ENCODE measurements around the gene FUCA1. TPM values are rescaled to one million over a fixed set of nuclear protein-coding genes. Genes with fewer than 3 reads are reported as not detected.

Gene FUCA1
- 10 to 100 TPM; 13.8 to 27.9 TPM for total RNA-seq
- long read RNA-seq, donor 1, transcript FUCA1-201 (8 exons, 2,047 nt), result major isoform, 18 of 21 reads
- long read RNA-seq, donor 1, partial matches to known transcripts, result 3 of 21 reads
- long read RNA-seq, donor 1, other reads (novel, unspliced or antisense), result 0 of 21 reads
- long read RNA-seq, donor 2, transcript FUCA1-201 (8 exons, 2,047 nt), result major isoform, 70 of 77 reads
- long read RNA-seq, donor 2, partial matches to known transcripts, result 3 of 77 reads
- long read RNA-seq, donor 2, other reads (novel, unspliced or antisense), result 4 of 77 reads

DNA sequence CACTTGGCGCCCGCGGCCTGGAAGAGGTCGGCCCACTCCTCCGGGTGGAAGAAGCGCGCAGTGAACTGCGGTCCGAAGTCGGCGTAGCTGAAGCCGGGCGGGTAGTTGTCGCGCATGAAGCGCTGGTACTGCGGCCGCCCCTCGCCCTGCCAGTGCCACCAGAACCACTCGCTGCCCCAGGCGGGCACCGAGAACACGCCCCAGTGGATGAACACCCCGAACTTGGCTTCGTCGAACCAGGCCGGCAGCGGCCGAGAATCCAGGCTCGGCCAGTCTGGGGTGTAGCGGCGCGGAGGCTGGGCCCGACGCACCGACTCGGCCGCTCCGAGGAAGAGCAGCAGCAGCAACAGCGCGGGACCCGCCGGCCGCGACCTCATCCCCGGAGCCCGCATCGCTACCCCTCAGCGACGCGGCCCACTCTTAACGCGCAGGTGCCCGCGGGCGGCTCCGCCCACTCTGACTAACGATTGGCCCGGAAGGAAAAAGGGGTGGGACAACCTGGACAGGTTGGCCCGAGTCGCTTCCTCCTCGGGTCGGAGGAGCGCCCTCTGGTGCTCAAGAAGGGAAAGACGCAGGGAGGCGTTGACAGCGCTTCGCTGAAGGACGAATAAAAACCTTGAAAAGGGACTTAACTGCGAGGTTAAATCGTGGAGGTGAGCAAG lies at the start of gene FUCA1:
Gene FUCA1, minus strand, starts transcription at position 396 of the 662 bp plus-strand sequence. Its CDS starts 4 bp downstream, at position 392.
- intact Hi-C loops (cut with DNase I), result no loop called here
- DNase-seq (ENCODE audit: low spot score), result peak; percentile 96

DNA sequence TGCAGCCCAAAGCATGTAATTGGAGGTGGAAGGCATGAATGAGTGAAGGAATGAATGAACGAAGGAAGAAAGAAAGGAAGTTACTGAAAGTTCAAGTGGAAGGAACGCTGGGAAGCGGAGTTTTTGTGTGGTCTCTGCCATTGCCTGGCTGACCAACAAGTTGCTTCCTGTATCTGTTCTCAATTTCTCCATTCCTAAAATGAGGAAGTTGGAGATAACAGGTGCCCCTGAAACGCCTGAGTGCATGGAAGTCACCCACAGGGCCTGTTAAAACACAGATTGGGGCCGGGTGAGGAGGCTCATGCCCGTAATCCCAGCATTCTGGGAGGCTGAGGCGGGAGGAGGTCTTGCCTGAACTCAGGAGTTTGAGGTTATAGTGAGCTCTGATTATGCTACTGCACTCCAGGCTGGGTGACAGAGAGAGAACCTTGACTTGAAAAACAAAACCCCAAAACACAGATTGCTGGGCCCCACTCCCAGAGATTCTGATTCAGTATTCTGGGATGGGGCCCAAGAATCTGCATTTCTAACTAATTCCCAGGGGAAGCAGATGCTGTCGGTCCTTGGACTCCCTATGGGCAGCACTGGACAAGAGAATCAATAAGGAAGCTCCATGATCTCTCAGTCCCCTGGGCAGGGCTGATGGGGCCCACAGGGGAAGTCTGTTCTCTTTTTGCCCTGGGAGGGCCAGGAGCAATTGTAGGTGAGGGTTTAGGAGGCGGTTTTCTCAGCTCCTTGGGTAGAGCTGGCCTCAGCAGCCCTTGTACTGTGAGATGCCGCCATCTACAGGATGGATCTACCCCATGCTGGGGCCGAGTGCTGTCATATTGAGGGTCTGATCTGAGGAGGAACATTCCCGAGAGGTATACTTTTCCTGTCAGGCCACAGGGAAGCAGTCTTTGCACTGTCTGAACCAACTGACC lies 48.4 kb upstream of the FUCA1 start:
- peak; percentile 85 for DNase-seq (ENCODE audit: low spot score)
- intact Hi-C loops (cut with DNase I), result loop anchor here in 1 of 2 donors (10.0 kb wide), 1 partner anchor 152 kb away; no protein-coding TSS in a partner anchor

DNA sequence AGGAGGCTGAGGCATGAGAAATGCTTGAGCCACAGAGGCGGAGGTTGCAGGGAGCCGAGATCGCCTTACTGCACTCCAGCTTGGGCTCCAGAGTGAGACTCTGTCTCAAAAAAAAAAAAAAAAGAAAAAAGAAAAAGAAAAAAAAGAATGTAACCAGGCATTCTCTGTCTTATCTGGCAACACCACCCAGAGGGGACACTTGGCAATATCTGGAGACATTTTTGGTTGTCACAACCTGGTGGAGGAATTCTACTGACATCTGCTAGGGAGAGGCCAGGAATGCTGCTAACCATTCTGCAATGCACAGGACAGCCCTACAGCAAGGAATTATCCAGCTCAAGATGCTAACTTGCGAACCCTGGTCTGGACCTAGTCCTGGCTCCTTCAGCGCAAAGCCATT lies 47.4 kb upstream of the FUCA1 start:
- intact Hi-C loops (cut with DNase I), result loop anchor here in 1 of 2 donors (10.0 kb wide), 1 partner anchor 151 kb away; no protein-coding TSS in a partner anchor
- no peak for DNase-seq (ENCODE audit: low spot score)

GRCh38 chr1:23914921-23915320 lies 46.8 kb upstream of the FUCA1 start:
- intact Hi-C loops (cut with DNase I), result loop anchor here in 1 of 2 donors (10.0 kb wide), 1 partner anchor 150 kb away; no protein-coding TSS in a partner anchor
- no peak for DNase-seq (ENCODE audit: low spot score)

GRCh38 chr1:23913212-23913880 lies 45.3 kb upstream of the FUCA1 start, which contains the start of gene CNR2:
Gene CNR2 (minus strand): TSS chr1:23913362. CDS start chr1:23875617, 37,745 bp downstream.
- intact Hi-C loops (cut with DNase I), result loop anchor here in 1 of 2 donors (10.0 kb wide), 1 partner anchor 149 kb away; no protein-coding TSS in a partner anchor

GRCh38 chr1:23911921-23912320 lies 43.8 kb upstream of the FUCA1 start:
- intact Hi-C loops (cut with DNase I), result loop anchor here in 1 of 2 donors (10.0 kb wide), 1 partner anchor 147 kb away; no protein-coding TSS in a partner anchor

More at GRCh38 chr1:23913212-23913880, 45.3 kb upstream of the FUCA1 start, which contains the start of gene CNR2:
- DNase-seq (ENCODE audit: low spot score), result no peak

GRCh38 chr1:23910553-23911246 lies 42.6 kb upstream of the FUCA1 start:
- DNase-seq (ENCODE audit: low spot score), result no peak
- intact Hi-C loops (cut with DNase I), result loop anchor here in 1 of 2 donors (10.0 kb wide), 1 partner anchor 146 kb away; no protein-coding TSS in a partner anchor

More at GRCh38 chr1:23911921-23912320, 43.8 kb upstream of the FUCA1 start:
- no peak for DNase-seq (ENCODE audit: low spot score)

GRCh38 chr1:23910144-23910543 lies 42.1 kb upstream of the FUCA1 start:
- no peak for DNase-seq (ENCODE audit: low spot score)
- intact Hi-C loops (cut with DNase I), result loop anchor here in 1 of 2 donors (10.0 kb wide), 1 partner anchor 145 kb away; no protein-coding TSS in a partner anchor

GRCh38 chr1:23909412-23909811 lies 41.3 kb upstream of the FUCA1 start:
- DNase-seq (ENCODE audit: low spot score), result no peak
- intact Hi-C loops (cut with DNase I), result no loop called here

GRCh38 chr1:23908453-23909341 lies 40.6 kb upstream of the FUCA1 start:
- no peak for DNase-seq (ENCODE audit: low spot score)
- intact Hi-C loops (cut with DNase I), result no loop called here

GRCh38 chr1:23906731-23907130 lies 38.6 kb upstream of the FUCA1 start:
- DNase-seq (ENCODE audit: low spot score), result no peak
- intact Hi-C loops (cut with DNase I), result no loop called here

GRCh38 chr1:23905461-23906025 lies 37.5 kb upstream of the FUCA1 start:
- no peak for DNase-seq (ENCODE audit: low spot score)
- intact Hi-C loops (cut with DNase I), result no loop called here

DNA sequence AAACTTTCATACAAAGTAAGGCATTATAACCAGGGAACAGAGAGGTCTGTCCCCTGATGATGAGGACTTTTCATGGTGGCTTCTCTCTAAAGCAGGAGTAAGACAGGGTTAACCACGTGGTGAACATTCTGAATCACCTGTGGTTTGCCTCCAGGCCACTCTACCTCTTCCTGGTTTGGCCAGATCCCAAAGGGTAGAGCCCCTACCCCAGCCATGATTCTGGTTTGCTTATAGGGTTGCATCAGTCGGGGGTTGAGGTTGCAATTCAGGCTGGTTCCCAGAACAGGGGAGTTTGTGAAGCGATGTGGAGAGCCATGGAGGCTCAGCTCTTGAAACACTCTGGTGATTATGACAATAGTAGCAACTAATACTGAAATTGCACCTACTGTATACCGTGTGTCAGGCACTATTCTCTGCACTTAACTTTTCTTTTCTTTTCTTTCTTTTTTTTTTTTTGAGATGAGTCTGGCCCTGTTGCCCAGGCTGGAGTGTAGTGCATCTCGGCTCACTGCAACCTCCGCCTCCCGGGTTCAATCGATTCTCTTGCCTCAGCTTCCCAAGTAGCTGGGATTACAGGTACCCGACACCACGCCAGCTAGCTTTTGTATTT lies 36.8 kb upstream of the FUCA1 start:
- intact Hi-C loops (cut with DNase I), result no loop called here
- DNase-seq (ENCODE audit: low spot score), result no peak

DNA sequence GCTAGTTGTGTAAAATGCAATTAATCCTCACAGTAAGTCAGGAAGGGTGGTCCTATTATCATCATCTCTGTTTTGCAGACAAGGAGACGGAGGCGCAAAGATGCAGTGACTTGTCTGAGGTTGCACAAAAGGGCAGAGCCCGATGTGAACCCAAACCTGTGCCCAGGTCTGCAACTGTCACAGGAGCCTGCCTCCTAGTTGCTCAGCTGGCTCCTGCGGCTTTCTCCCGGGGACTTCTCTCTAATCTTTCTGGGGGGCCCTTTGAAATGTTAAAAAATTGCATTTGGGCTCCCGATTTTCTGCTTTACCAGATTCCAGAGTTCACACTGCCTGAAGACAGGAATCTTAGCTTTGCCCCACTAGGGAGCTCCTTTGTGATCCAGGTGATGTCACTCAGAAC lies 35.7 kb upstream of the FUCA1 start:
- intact Hi-C loops (cut with DNase I), result no loop called here
- DNase-seq (ENCODE audit: low spot score), result no peak

DNA sequence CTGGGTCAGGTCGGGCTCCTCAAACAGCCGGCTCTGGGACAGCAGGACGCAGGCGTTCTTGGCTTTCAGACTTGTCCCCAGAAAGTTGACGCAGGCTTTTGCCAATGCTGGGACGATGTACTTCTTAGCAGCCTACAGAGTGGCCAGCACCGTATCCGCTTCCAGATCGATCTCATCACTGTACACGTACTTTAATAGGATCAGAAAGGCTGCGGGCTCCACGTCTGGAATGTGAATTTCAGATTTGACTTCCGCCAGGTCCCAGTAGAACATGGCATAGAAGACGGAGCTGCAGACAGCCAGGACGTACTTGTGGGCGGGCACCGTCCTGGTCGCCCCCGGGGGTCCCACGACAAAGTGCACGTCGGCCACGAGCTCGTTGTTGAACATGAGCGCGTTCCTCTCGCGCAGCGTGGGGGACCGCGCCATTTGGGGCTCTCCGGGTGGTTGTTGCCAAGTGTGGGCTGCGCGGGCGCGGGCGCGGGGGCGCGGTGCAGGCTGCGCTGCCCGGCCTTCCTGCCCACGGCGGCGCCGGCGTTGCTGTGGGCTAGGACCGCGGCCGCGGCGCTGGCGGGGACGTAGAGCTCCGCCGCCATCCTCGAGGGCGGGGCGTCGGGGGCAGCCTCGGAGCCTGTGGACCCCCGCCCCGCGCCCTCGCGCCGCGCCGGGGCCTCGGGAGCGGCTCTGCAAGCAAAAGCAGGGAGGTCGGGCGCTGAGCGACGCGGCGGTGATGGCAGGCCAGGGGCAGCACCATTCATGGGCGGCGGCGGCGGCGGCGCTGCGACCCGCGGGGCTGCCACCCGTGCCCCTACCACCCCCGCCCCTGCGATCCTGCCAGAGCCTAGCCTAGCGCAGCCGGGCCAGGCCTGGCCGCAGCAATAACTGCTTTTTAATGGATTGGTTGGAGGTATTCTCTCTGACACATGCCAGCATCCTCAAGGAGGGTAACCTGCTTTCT lies 34.5 kb upstream of the FUCA1 start:
- intact Hi-C loops (cut with DNase I), result no loop called here
- no peak for DNase-seq (ENCODE audit: low spot score)

Data from posterior vena cava (tissue), 2 donors.